Esophagus muscularis mucosa (tissue), 4 donors: ENCODE measurements around the gene TSPAN15. TPM values are rescaled to one million over a fixed set of nuclear protein-coding genes. Genes with fewer than 3 reads are reported as not detected.

Experiments used
- DNase-seq: peaks from one replicate; pipeline ENCODE4 v3.0.0-alpha.2; 2017; ENCODE audit errors: extremely low spot score
- H3K27ac ChIP-seq, 4 donors: fragments of 200-600 bp; sonication (generic); replicated peaks in 1 of 4; 1 replicate in 3 of 4; 2 replicates in 1 of 4; pipeline ENCODE4 v1.5.1; 2016 to 2019; ENCODE audit warnings: mild to moderate bottlenecking in 1 of 4
- H3K27me3 ChIP-seq, 4 donors: fragments of 200-600 bp; sonication (generic); one replicate each; pipeline versions ENCODE4 v1.5.1 to v1.6.0; 2016 to 2019
- H3K36me3 ChIP-seq, 4 donors: fragments of 200-600 bp; sonication (generic); one replicate each; pipeline ENCODE4 v1.5.1; 2016 to 2019
- H3K4me1 ChIP-seq, 4 donors: fragments of 200-600 bp; sonication (generic); one replicate each; pipeline ENCODE4 v1.5.1; 2016 to 2019
- H3K4me3 ChIP-seq, 4 donors: fragments of 200-600 bp; sonication (generic); 1 replicate in 2 of 4; 2 replicates in 2 of 4; pipeline ENCODE4 v1.5.1; 2016 to 2019; ENCODE audit warnings: mild to moderate bottlenecking in 4 of 4, moderate library complexity in 1 of 4
- H3K9me3 ChIP-seq, 4 donors: fragments of 200-600 bp; sonication (generic); 1 replicate in 3 of 4; 2 replicates in 1 of 4; pipeline ENCODE4 v1.5.1; 2016 to 2019
- EP300 ChIP-seq: sonication (generic); formaldehyde crosslinking; IDR thresholded peaks from one replicate; pipeline ENCODE4 v1.6.1; 2017; ENCODE audit warnings: antibody characterized with exemption
- POLR2A ChIP-seq: fragments of 450-650 bp; IDR thresholded peaks from one replicate; pipeline ENCODE4 v1.6.1; 2017; ENCODE audit warnings: antibody characterized with exemption, moderate library complexity, mild to moderate bottlenecking, low read depth
- POLR2AphosphoS5 ChIP-seq, 2 donors: sonication (generic); formaldehyde crosslinking; IDR thresholded peaks; one replicate each; pipeline ENCODE4 v1.6.1; 2017; ENCODE audit warnings: antibody characterized with exemption in 2 of 2
- WGBS: methylation state at CpG from one replicate; pipeline ENCODE4 v1.1.5; 2018; 5-methylcytosine and 5-hydroxymethylcytosine counted together
- intact Hi-C: fragments of 100-400 bp; cut with DNase I; formaldehyde crosslinking; loops from one replicate; pipeline ENCODE4 v1.15.1; 2023
- total RNA-seq, 4 donors: library from RNA; depleted of rRNA; stranded (reverse); fragments of >200 nt; gene quantifications; one replicate each; pipeline versions ENCODE4 v1.1.0 to v1.2.1, GENCODE V29; 2016
- TF ChIP-seq, protein P1 (sequence below), 3 experiments: fragments of 200-600 bp in 2 of 3; fragments of 450-650 bp in 1 of 3; sonication (generic) in 2 of 3; IDR thresholded peaks; one replicate each; pipeline ENCODE4 v1.5.1; 2017 to 2019; ENCODE audit warnings: antibody characterized with exemption in 3 of 3, mild to moderate bottlenecking in 2 of 3, moderate library complexity in 1 of 3

The TSPAN15 gene
- total RNA-seq, 4 donors from 2014 or later: 40.3 to 59.4 (median 53.5) TPM

GRCh38 chr10:69474742-69475432 lies 23.6 kb downstream of the TSPAN15 start:
- intact Hi-C loops: no loop called here
- WGBS: 34% methylated on average over 7 of the region's 9 CpGs
- H3K9me3 ChIP-seq: no peaks in the 10 kb centered on the region

GRCh38 chr10:69475433-69475830 lies 24.2 kb downstream of the TSPAN15 start:
- H3K9me3 ChIP-seq: no peaks in the 10 kb centered on the region
- no peak overlapping the region for H3K4me3 ChIP-seq
- peak overlapping the region; percentile 85 to 92 (median 90) for H3K27ac ChIP-seq
- H3K4me1 ChIP-seq: peaks cover 62 to 100% (median 99%) of the 10 kb centered on the region in 4 donors
- H3K36me3 ChIP-seq: no peaks in the 10 kb centered on the region
- DNase-seq: no peak
- H3K27me3 ChIP-seq: no peaks in the 10 kb centered on the region
- TF ChIP-seq POLR2A (no peak), POLR2AphosphoS5 (IDR thresholded peaks at IDR 0.05) (no peak), EP300 (no peak)
- TF ChIP-seq, protein P1, sequence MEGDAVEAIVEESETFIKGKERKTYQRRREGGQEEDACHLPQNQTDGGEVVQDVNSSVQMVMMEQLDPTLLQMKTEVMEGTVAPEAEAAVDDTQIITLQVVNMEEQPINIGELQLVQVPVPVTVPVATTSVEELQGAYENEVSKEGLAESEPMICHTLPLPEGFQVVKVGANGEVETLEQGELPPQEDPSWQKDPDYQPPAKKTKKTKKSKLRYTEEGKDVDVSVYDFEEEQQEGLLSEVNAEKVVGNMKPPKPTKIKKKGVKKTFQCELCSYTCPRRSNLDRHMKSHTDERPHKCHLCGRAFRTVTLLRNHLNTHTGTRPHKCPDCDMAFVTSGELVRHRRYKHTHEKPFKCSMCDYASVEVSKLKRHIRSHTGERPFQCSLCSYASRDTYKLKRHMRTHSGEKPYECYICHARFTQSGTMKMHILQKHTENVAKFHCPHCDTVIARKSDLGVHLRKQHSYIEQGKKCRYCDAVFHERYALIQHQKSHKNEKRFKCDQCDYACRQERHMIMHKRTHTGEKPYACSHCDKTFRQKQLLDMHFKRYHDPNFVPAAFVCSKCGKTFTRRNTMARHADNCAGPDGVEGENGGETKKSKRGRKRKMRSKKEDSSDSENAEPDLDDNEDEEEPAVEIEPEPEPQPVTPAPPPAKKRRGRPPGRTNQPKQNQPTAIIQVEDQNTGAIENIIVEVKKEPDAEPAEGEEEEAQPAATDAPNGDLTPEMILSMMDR (IDR thresholded peaks at IDR 0.05): no peak
- intact Hi-C loops: no loop called here
- WGBS: 54% methylated on average over 2 of the region's 2 CpGs

More at GRCh38 chr10:69474742-69475432, 23.6 kb downstream of the TSPAN15 start:
- no peaks in the 10 kb centered on the region for H3K27me3 ChIP-seq
- peak overlapping the region; percentile 85 to 92 (median 90) for H3K27ac ChIP-seq
- H3K4me1 ChIP-seq: peaks cover 60 to 100% (median 94%) of the 10 kb centered on the region in 4 donors
- H3K36me3 ChIP-seq: no peaks in the 10 kb centered on the region
- no peak overlapping the region for H3K4me3 ChIP-seq
- no peak for TF ChIP-seq EP300
- TF ChIP-seq POLR2AphosphoS5 (IDR thresholded peaks at IDR 0.05): peak; percentile 38 to 61
- no peak for DNase-seq

DNA sequence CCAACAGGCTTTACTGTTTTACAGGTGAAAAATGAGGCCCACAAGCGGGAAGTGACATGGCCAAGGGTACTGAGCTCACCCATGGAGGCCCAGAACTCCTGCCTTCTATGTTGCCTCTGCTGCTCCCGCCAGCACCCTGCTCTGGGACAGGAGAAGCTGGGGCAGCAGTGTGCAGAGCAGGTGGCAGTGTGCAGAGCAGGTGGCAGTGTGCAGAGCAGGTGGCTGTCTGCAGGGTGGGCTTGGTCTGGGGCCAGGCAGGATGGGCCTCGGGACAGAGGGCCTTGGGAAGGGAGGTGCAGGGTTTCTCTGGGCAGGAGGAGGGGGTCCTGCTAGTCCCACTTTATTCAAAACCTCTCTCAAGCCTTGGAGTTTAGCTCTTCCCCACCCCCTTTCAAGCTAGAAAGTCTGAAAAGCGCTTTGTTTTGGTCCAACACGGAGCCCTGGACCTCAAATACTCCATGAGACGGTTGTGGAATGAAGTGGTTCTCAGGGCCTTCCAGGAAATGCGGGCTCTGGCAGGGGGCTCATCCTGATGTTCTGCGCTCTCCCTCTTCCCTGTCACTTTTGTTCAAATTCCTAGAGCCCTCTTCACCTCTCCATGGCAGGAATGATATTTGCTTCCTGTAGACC lies 26.8 kb downstream of the TSPAN15 start:
- Histone ChIP-seq H3K4me3 (no peak overlapping the region), H3K4me1 (peaks cover 85 to 100% (median 99%) of the 10 kb centered on the region in 4 donors), H3K27me3 (no peaks in the 10 kb centered on the region), H3K36me3 (no peaks in the 10 kb centered on the region), H3K27ac (peak overlapping the region; percentile 85 to 92 (median 90)), H3K9me3 (no peaks in the 10 kb centered on the region)
- WGBS: 83% methylated on average over 8 of the region's 8 CpGs
- intact Hi-C loops: no loop called here
- no peak for DNase-seq
- TF ChIP-seq POLR2A (no peak), POLR2AphosphoS5 (IDR thresholded peaks at IDR 0.05) (no peak), EP300 (no peak)
- TF ChIP-seq, protein P1 (IDR thresholded peaks at IDR 0.05): no peak

DNA sequence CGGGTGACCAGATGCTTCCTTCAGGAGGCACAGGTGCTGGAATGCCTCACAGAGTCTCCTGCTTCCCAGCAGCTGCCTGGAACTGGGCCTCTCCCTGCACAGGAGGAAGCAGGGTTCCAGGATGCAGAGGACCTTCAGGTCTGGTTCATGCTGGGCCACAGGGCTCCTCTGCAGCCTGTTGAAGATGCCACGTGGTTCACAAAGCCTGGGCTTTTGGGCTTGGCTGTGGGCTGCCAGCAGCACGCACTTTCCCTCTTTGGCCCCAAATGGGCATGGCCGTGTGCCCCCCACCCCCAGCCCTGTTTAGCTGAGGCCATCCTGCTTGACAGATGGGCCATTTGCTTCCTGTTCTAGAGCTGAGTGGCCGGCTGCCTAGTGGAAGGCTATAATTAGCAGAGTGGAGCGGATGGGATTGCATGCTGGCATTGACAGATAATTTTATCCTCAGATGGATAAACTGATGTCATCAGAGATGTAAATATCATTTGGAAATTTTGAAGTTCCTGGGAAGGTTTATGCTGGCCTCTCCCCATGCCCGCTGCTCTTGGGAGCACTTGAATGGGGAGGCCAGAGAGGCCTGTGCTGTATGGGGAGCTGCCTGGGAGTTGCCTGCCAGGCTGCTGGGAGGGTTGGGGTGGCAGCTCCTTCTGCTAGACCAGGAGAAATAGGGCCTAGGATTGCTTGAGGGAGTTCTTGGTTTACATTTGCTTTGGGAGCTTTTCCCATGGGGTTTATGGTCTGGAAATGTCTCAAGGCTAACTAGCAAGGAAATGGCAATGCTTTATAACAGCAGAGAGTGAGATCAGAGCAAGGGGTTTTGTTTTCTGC lies 28.2 kb downstream of the TSPAN15 start:
- TF ChIP-seq POLR2AphosphoS5 (IDR thresholded peaks at IDR 0.05): peak in 1 of 2 donors; percentile 40
- no peak for TF ChIP-seq POLR2A
- 21% methylated on average over 7 of the region's 7 CpGs for WGBS
- no peaks in the 10 kb centered on the region for H3K9me3 ChIP-seq

DNA sequence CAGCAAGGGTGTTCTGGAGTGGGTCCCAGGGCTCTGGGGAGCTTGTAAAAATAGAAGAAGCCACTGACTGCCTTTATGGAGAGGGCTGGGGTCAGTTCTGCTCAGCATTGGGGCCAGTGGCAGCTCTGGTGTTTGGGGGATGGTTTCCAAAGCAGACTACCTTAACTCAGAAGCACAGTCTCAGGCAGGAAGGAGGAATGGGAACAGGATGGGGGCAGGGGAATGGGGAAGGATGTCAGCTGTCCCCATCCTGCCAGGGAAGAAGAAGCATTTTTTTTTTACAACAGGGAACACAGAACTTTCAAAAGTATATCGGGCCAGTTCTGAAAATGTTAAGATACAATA lies 28.8 kb downstream of the TSPAN15 start:
- Histone ChIP-seq H3K9me3 (no peaks in the 10 kb centered on the region), H3K4me3 (no peak overlapping the region), H3K4me1 (peaks cover 84 to 100% (median 99%) of the 10 kb centered on the region in 4 donors), H3K27ac (peak overlapping the region; percentile 85 to 92 (median 90)), H3K36me3 (peaks cover 0 to 7% (median 3%) of the 10 kb centered on the region in 4 donors), H3K27me3 (no peaks in the 10 kb centered on the region)
- TF ChIP-seq POLR2AphosphoS5 (IDR thresholded peaks at IDR 0.05) (peak in 1 of 2 donors; percentile 14), EP300 (no peak)
- DNase-seq: no peak
- intact Hi-C loops: no loop called here
- WGBS: 10% methylated on average over 1 of the region's 1 CpG

More for the DNA sequence above, 28.2 kb downstream of the TSPAN15 start:
- H3K36me3 ChIP-seq: peaks cover 0 to 5% (median 1%) of the 10 kb centered on the region in 4 donors
- H3K4me3 ChIP-seq: no peak overlapping the region
- H3K27me3 ChIP-seq: no peaks in the 10 kb centered on the region
- intact Hi-C loops: no loop called here
- H3K4me1 ChIP-seq: peaks cover 85 to 100% (median 99%) of the 10 kb centered on the region in 4 donors
- DNase-seq: no peak
- H3K27ac ChIP-seq: peak overlapping the region; percentile 85 to 92 (median 90)

DNA sequence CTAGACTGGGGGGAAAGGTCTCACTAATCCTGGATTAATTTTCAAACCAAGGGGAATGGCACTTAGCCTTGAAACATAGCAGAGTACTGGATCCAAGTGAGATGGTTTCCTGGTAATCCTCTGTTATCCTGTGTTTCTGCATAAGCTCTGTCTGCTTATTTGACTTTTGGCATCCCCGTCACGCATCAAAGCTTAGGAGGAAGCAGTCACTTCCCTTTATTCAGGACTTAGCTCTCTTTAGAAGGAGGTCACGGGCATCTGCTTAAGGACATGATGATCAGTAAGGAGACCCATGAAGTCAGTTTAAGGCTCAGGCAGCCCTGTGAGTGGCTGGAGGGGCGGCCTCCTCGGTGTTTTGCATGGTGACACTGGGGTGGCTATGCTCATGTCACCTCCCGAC lies 30.0 kb downstream of the TSPAN15 start:
- TF ChIP-seq POLR2A (no peak), POLR2AphosphoS5 (IDR thresholded peaks at IDR 0.05) (peak in 1 of 2 donors; percentile 51), EP300 (peak; percentile 23)
- TF ChIP-seq, protein P1 (IDR thresholded peaks at IDR 0.05): no peak
- Histone ChIP-seq H3K4me1 (peaks cover 78 to 100% (median 99%) of the 10 kb centered on the region in 4 donors), H3K36me3 (peaks cover 0 to 7% (median 3%) of the 10 kb centered on the region in 4 donors), H3K27me3 (no peaks in the 10 kb centered on the region), H3K27ac (peak overlapping the region; percentile 85 to 92 (median 90)), H3K4me3 (no peak overlapping the region), H3K9me3 (no peaks in the 10 kb centered on the region)
- intact Hi-C loops: no loop called here
- 53% methylated on average over 6 of the region's 6 CpGs for WGBS
- DNase-seq: no peak
